MM.1S (cell line): Measurements from ENCODE around the gene TBCA.

ENCODE experiments used
- CTCF ChIP-seq: fragments of 300-600 bp; sonication (generic); IDR thresholded peaks from 2 replicates; pipeline ENCODE4 v1.5.1; 2016; ENCODE audit warnings: antibody characterized with exemption, low read length, mixed read lengths
- EZH2 ChIP-seq: fragments of 300-600 bp; sonication (generic); optimal IDR thresholded peaks from 2 replicates; pipeline ENCODE3; 2017; ENCODE audit warnings: low read depth, mild to moderate bottlenecking, antibody characterized with exemption, low read length, mixed read lengths
- EZH2phosphoT487 ChIP-seq: fragments of 300-600 bp; sonication (generic); IDR thresholded peaks from 2 replicates; pipeline ENCODE4 v1.6.1; 2018; ENCODE audit warnings: antibody characterized with exemption, low read length

GRCh38 chr5:77709340-77709739 lies 66.8 kb downstream of the TBCA start:
- TF ChIP-seq EZH2 (no peak), CTCF (no peak), EZH2phosphoT487 (no peak)
